NB4 (cell line): ENCODE measurements around the gene SDK2.

Source experiments
- CTCF ChIP-seq: IDR thresholded peaks from one replicate; pipeline ENCODE4 v1.5.1; 2012; ENCODE audit warnings: low read depth, low read length
- MYC ChIP-seq: IDR thresholded peaks from 2 replicates; pipeline ENCODE4 v1.6.1; 2011; ENCODE audit warnings: low read depth, low read length
- POLR2A ChIP-seq: IDR thresholded peaks from 2 replicates; pipeline ENCODE4 v1.6.1; 2011; ENCODE audit warnings: mild to moderate bottlenecking; ENCODE audit not compliant: insufficient read length; ENCODE audit errors: extremely low read depth
- TF ChIP-seq, protein P1 (sequence below): IDR thresholded peaks from 2 replicates; pipeline ENCODE4 v1.6.1; 2011; ENCODE audit warnings: low read depth, low read length

GRCh38 chr17:73598212-73598611, 46.0 kb downstream of the SDK2 start:
- TF ChIP-seq CTCF: no peak
- no peak for TF ChIP-seq POLR2A
- TF ChIP-seq, protein P1, sequence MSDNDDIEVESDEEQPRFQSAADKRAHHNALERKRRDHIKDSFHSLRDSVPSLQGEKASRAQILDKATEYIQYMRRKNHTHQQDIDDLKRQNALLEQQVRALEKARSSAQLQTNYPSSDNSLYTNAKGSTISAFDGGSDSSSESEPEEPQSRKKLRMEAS: no peak
- TF ChIP-seq MYC: no peak
